Superior temporal gyrus (tissue), 1 donor: ENCODE data around the gene FBXL17.

ENCODE experiments used
- DNase-seq: peaks from one replicate; pipeline ENCODE4 v3.0.0-alpha.2; 2016; ENCODE audit errors: extremely low spot score

FBXL17 gene

DNA sequence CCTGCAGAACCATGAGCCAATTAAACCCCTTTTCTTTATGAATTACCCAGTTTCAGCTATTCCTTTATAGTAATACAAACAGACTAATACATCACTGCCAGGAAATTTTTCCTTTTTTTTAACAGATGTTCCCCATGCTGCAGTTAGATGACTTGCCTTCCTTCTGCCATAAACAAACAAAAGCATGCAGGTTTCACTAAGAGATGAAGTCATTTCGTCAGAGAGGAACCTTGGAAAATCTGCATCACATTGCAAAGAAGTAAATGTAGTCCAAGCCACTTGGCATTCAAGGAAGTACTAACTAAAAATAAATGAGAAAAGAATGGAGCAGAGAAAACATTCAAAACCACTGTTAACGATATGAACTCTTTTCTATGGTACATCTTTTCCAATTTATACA lies 517.1 kb downstream of the FBXL17 start:
- DNase-seq: no peak

DNA sequence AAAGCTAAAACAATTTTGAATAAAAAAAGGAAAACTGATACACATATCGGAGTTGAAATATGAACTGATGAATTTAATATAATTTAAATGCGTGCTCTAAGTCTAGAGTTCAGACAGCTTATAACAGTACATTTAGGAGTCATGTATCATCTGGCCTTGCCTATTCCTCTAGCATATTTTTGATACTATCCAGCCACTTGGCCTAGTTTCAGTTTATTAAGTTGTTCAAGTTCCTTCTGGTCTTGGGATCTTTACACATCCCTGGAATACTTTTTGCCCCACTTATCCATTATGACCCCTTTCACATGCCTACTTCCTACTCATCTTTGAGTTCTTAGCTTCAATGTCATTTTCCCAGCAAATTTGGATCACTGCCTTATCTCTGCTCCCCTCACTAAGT lies 518.8 kb downstream of the FBXL17 start:
- no peak for DNase-seq

- no peak for DNase-seq
Measured at GRCh38 chr5:107861565-107861964, 520.3 kb downstream of the FBXL17 start.

- DNase-seq: no peak
Measured at GRCh38 chr5:107860044-107860443, 521.9 kb downstream of the FBXL17 start.

DNA sequence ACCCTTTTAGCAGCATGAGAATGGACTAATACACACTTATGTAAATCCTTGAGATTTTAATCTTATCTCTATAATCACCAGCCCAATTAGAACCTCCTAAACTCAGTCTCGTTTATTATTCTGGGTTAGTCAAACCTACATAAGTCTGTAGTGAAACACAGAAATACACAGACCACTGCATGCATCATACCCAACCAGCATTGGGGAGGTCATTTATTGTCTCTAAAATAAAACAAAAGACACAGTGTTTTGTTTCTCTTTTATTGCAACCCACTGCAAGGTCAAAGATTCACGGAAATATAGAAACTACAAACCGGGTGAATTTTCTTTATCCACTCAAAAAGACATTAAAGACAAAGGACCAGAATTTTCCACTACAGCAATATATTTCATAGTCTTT lies 523.1 kb downstream of the FBXL17 start:
- DNase-seq: no peak

- DNase-seq: no peak
Measured at GRCh38 chr5:107858324-107858723, 523.6 kb downstream of the FBXL17 start.

DNA sequence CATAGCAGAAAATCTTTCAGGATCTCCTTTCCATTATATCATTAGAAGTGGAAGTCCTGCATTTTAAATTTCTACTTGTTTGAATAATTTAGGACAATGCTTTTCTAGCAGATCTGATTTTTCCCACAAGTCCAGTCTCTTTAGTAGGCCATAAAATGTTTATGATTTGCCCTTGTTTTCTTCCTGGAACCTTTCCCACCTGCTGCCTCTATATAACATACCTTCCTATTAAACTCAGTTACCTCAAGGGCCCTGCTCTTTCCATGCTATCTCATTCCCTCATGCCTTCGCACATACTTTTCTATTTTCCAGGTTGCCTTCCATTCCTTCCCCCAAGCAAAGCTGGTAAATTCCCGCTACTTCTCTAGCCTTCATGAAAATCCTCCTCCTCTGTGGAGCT lies 524.1 kb downstream of the FBXL17 start:
- DNase-seq: no peak

GRCh38 chr5:107855171-107855570 lies 526.7 kb downstream of the FBXL17 start:
- no peak for DNase-seq

DNA sequence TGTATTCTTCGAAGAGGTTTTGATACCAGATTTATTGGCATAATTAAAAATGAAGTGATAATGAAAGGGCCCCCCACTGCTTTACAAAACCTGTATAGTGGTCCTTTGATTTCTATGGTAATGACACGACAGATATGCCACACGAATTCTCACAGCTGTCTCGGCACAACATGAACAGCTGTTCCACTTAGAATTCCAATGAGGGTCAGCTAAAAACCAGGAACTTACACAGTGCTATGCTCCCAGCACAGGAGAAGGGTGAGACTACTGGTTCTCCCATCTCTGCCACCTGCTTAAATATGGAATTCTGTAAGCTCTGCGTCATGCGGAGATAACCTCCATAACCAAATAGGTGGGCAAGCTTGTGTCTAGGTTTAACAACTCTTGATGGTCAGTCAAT lies 528.2 kb downstream of the FBXL17 start:
- DNase-seq: no peak

DNA sequence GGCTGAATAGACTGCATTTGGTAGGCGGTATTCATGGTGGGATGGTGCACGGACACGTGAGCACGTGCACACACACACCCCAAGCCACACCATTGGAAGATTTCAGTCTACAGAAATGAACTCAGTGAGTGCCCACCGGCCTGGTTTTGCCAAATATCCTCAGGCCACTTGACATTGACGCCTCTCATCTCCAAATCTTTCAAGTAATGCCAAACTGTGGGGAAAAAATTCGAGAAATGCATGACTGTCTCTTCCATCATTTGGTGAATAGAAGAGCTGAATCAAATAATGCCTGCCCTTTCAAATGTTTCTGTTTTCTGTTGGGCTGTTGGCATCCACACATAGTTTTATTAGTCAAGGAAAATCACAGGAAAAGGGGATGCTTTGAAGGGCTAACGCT lies 528.9 kb downstream of the FBXL17 start:
- no peak for DNase-seq

DNA sequence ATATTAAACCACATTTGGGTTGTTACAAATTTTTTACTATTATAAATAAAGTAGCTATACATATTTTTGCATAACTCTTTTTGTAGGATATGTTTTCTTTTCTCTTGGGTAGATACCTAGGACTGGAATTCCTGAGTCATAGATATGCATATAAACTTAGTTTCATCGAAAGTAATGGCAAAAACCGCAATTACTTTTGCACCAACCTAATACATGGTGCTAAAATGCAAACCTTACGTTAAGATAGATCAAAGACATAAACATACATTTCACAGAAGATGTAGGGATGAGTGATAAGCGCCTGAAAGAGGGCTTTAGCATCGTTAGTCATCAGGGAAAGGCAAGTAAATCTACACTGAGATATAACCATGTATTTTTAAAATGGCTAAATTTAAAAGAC lies 532.8 kb downstream of the FBXL17 start:
- no peak for DNase-seq

GRCh38 chr5:107840592-107840991 lies 541.3 kb downstream of the FBXL17 start:
- no peak for DNase-seq

DNA sequence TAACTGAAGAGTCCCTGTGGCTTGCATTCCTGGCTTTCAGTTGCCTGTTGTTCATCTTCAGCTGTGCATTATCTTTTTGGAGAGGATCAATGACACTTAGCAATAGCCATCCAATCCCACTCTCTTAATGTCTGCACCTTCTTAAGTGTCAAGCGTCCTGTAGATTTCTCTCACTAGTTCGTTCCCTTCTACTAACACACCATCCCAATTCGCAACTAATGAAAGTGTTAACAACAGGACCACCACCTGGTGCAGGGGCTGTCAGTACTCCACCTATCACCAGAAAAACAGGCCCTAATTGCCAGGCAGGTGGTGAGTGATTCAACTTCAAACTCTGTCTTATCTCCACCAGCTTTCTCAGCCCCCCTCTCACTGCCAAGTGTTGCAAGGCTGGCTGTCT lies 541.7 kb downstream of the FBXL17 start:
- DNase-seq: no peak

- DNase-seq: no peak
Measured at GRCh38 chr5:107835096-107835495, 546.8 kb downstream of the FBXL17 start.

DNA sequence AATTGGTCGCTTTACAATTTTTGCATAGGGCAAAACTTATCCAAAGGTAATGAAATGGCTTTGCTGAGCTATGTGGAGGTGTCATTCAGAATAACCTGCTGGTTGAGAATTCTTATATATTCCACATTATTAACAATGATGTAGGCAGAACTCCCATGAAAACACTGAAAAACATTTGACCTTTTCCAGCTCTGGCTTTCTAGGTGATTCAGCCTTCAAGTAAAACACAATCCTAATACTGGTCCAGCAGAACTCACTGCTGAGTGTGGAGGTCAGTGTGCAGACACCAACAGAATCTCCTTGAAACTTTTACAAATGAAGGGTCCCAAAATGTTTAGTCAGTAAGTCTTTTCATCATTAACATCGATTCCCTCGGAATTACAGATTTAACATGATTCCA lies 549.2 kb downstream of the FBXL17 start:
- DNase-seq: no peak

DNA sequence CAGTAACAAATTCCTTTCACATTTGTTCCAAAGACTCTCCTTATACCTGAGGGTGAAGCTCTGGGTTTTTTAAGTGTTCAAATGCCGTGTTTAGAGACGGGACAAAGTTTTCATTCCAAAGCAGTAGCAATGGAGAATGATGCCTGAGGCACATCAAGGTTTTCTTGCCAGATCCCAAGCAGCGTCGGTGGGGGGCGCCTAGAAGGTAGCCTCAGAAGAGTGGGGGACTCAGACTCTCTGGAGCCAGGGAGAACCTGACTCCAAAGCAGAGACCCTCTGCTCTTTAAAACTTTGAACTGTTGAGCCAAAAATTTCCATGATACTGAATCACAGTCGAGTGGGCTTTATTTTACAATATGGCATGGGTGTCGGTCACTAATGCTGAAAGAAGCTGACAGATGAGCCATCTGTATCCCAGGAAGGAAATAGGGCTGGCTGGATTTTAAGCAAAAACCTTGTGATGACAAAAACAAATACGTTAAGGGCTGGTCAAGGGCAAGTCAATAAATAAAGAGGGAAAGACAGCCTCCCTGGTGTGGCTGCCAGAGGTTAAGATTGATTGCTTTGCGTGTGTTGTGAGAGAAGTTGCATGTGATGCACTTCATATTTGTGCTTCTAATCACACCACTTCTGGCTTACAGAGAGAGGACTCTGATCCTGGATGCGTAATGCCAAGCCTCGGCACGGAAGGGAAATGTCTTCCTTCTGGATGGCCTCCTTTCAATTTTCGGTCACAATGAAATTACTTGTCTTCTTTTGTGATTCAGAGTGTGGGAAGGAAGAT lies 550.1 kb downstream of the FBXL17 start:
- DNase-seq: no peak

GRCh38 chr5:107830750-107831149 lies 551.1 kb downstream of the FBXL17 start:
- no peak for DNase-seq

DNA sequence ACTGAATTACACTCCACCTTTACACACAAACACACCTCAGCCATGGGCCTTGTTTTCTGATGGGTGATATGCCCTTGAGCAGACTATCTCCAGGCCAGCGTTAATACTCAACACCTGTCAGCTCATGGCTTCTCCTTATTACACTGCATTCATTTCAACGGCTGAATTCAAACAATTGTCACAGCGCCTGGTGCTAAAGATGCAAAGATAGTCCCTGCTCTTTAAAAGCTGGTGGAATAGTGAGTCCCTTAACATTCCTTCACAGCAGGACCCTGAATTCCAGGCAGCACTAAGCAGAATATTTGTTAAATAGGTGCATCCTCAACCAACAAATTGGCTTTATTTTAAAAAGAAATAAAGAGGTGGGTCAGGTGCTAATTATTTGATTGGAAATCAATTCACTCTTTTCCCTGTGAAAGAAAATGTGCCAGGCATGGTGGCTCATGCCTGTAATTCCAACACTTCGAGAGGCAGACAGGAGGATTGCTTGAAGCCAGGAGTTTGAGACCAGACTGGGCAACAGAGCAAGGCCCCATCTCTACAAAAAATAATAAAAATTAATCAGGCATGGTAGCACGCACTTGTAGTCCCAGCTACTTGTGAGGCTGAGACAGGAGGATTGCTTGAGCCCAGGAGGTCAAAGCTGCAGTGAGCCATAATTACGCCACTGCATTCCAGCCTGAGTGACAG lies 555.4 kb downstream of the FBXL17 start:
- no peak for DNase-seq

- no peak for DNase-seq
Measured at GRCh38 chr5:107824821-107825220, 557.1 kb downstream of the FBXL17 start.

DNA sequence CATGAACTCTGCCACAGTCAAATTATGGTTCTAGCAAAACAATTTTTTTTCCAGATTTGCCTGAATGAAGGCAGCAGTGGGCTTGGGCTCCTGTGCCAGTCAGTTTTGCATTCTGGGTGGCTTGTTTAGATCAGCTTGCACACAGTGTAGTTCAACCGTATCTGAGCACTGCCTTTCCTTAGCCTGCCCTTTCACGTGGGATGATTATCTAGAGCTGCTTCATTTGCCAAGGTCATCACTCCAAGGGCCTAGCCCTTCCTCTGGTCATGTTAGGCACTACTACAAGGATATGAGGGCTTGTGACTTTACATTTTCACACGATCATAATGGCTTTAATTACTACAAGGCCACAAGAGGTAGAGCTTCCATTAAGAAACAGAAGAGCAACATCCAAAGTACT lies 560.6 kb downstream of the FBXL17 start:
- DNase-seq: no peak

DNA sequence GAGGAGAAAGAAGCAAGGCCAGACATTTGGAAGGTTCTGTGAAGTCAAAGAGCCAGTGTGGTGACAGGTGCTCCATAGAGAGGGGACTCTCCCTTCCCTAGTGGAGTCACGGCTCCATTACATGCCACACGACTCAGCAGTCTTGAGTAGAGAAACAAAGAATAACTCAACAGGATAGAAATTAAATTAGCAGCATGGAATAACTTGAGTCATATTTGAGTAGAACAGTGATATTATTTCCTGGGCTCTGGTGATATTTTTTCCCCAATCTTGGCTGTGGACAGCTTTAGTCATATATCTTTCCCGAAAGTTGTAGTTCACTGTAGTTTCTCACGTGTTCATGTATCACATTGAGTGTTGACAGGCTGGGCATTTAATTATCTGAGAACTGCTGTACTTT lies 561.5 kb downstream of the FBXL17 start:
- DNase-seq: no peak

GRCh38 chr5:107817951-107818350 lies 563.9 kb downstream of the FBXL17 start:
- no peak for DNase-seq

DNA sequence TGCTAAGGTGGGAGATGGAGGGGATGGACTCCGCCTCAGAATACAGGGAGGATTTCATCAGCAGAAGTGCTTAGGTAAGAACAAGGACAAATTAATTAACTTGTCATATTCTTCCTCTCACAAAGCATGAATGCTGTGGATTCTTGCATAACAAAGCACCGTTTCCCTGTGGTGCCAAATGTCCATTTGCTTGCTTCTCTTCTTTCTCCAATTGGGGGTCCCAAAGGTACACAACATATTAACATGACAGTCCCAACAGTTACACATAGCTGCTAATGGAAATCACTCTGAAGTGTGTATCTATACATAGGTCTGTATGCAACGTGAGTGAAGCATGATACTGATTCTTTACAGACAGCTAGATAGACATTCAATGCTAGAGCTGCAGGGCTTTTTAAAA lies 564.5 kb downstream of the FBXL17 start:
- no peak for DNase-seq

GRCh38 chr5:107815109-107815508 lies 566.8 kb downstream of the FBXL17 start:
- DNase-seq: peak; percentile 40
